AG09319 (cell line): ENCODE results near the gene DALRD3.

Experiments
- DNase-seq: peaks from one replicate; pipeline ENCODE4 v3.0.0-alpha.2; 2010; ENCODE audit warnings: low read depth; ENCODE audit errors: extremely low read depth
- TF ChIP-seq, protein P1 (sequence below): IDR thresholded peaks from 2 replicates; pipeline ENCODE4 v1.5.1; 2011; ENCODE audit warnings: low read depth, mild to moderate bottlenecking, inconsistent platforms, low read length, moderate library complexity

The DALRD3 gene

DNA sequence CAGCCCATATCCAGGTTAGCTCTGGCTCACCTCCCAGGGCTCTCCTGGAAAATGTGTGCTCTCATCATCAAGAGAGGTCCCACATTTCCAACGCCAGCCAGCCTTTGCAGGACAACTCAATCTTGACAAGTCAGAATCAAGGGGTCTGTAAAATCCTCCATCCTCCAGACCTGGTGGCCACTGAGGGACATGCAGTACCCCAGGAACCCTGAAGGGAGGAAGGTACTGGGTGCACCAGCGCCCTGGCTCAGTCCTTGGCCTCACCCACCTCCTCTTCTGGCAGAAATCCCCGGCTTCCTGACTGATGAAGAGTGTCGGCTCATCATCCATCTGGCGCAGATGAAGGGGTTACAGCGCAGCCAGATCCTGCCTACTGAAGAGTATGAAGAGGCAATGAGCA lies 17.2 kb downstream of the DALRD3 start:
- TF ChIP-seq, protein P1, sequence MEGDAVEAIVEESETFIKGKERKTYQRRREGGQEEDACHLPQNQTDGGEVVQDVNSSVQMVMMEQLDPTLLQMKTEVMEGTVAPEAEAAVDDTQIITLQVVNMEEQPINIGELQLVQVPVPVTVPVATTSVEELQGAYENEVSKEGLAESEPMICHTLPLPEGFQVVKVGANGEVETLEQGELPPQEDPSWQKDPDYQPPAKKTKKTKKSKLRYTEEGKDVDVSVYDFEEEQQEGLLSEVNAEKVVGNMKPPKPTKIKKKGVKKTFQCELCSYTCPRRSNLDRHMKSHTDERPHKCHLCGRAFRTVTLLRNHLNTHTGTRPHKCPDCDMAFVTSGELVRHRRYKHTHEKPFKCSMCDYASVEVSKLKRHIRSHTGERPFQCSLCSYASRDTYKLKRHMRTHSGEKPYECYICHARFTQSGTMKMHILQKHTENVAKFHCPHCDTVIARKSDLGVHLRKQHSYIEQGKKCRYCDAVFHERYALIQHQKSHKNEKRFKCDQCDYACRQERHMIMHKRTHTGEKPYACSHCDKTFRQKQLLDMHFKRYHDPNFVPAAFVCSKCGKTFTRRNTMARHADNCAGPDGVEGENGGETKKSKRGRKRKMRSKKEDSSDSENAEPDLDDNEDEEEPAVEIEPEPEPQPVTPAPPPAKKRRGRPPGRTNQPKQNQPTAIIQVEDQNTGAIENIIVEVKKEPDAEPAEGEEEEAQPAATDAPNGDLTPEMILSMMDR = no peak
- no peak for DNase-seq

DNA sequence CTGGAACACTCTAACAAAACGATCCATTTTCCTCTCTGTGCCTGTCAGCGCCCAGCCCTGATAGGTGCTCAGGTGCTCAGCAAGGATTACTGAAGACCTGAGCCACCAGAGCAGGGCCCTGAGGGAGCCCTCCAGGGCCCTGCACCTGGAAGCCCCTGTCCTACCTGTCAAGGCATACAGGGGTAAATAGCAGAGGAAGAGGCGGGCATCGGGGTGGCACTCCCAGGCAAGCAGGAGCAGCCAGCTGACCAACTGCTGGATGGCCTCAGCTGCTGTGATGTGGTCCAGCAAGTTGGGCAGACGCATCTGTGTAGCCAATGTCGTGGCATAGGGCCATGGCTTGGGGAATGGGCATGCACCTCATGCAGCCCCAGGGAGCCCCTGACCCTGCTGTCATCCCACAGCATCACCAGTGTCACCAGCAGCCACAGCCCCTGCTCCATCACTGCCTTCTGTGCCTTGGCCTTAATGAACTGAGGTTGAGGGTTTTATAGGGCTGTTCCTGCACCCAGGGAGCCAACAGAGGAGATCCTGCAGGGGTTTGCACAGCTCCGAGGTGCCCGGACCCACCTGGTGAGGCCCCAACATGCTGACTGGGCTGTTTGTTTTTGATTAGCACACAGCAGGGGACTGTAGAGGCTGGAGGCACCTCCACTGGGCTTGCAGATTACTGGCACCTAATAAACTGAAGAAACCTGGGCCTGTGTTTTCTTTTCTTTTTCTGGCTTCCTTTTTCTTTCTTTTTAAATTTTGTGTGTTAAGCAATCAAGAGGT lies 19.1 kb downstream of the DALRD3 start:
- TF ChIP-seq, protein P1 = no peak
- DNase-seq = no peak

- DNase-seq = no peak
- TF ChIP-seq, protein P1 = no peak
Measured at GRCh38 chr3:48997714-48998637, 20.4 kb downstream of the DALRD3 start.

DNA sequence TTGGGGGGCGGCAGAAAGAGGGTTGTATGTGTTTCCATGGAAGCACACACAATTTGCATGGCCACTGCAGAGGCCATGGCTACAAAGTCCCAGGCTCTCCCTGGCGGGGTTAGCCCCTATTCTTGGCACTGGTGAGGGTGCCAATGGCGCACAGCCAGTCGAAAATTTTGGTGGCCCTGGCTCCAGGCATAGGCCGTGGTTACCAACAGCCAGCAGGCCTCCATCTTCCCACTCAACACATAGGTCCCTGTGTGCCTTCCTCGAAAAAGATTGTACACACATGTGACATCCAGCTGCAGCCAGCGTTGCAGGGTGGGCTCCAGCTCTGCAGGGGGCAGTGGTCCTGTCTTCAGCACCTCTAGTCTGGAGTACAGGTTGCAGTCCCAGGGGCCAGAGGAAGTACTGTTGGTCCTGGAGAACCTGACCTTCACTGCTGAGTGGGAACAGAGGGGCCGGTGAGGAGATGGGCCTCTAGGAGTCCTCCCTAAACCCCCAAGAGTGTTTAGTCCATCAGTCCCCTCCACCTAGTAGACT lies 21.2 kb downstream of the DALRD3 start:
- DNase-seq = no peak
- TF ChIP-seq, protein P1 = no peak

GRCh38 chr3:48996640-48997039 lies 21.7 kb downstream of the DALRD3 start:
- TF ChIP-seq, protein P1 = no peak
- no peak for DNase-seq

GRCh38 chr3:48993834-48994233 lies 24.5 kb downstream of the DALRD3 start:
- DNase-seq = no peak

More at GRCh38 chr3:48993834-48994233, 24.5 kb downstream of the DALRD3 start:
- TF ChIP-seq, protein P1 = no peak
